GM23338 (cell line): Measurements from ENCODE around the gene SDC1. TPM values are rescaled to one million over a fixed set of nuclear protein-coding genes. Genes with fewer than 3 reads are reported as not detected.

Experiments used
- ATAC-seq: fragments of 200-7000 bp; cut with Tn5 transposase; 3 replicates; pipeline ENCODE4 v1.9.1; 2020
- DNase-seq: peaks from one replicate; pipeline ENCODE4 v3.0.0-alpha.2; 2015; ENCODE audit warnings: low spot score
- H2AFZ ChIP-seq: fragments of 200-600 bp; sonication (generic); 2 replicates; pipeline ENCODE4 v1.8.0; 2016; ENCODE audit warnings: antibody characterized with exemption, mild to moderate bottlenecking, moderate library complexity
- H3F3A ChIP-seq: fragments of 200-600 bp; sonication (generic); replicated peaks from 2 replicates; pipeline ENCODE4 v1.8.0; 2017; ENCODE audit warnings: antibody characterized with exemption, mixed run types, low read depth
- H3K27ac ChIP-seq: fragments of 200-600 bp; sonication (generic); 2 replicates; pipeline ENCODE4 v1.6.1; 2016; ENCODE audit warnings: low read depth
- H3K27me3 ChIP-seq: fragments of 200-600 bp; sonication (generic); 2 replicates; pipeline ENCODE4 v1.8.0; 2016; ENCODE audit warnings: mild to moderate bottlenecking, mixed run types, moderate library complexity; ENCODE audit not compliant: insufficient read depth
- H3K36me3 ChIP-seq: fragments of 200-600 bp; sonication (generic); 2 replicates; pipeline ENCODE4 v1.8.0; 2016; ENCODE audit warnings: mild to moderate bottlenecking; ENCODE audit not compliant: insufficient read depth
- H3K4me1 ChIP-seq: fragments of 200-600 bp; sonication (generic); 2 replicates; pipeline ENCODE4 v1.8.0; 2016; ENCODE audit warnings: mild to moderate bottlenecking, moderate library complexity; ENCODE audit not compliant: insufficient read depth
- H3K4me2 ChIP-seq: fragments of 200-600 bp; sonication (generic); 2 replicates; pipeline ENCODE4 v1.7.1; 2017; ENCODE audit warnings: mixed run types
- H3K4me3 ChIP-seq: fragments of 200-600 bp; sonication (generic); 2 replicates; pipeline ENCODE4 v1.6.1; 2016; ENCODE audit warnings: mixed run types
- H3K79me2 ChIP-seq: fragments of 200-600 bp; sonication (generic); replicated peaks from 2 replicates; pipeline ENCODE4 v1.8.0; 2017; ENCODE audit warnings: mild to moderate bottlenecking; ENCODE audit not compliant: insufficient read depth
- H3K9me2 ChIP-seq: fragments of 200-600 bp; sonication (generic); 2 replicates; pipeline ENCODE4 v1.8.0; 2017; ENCODE audit not compliant: insufficient read depth
- H4K20me1 ChIP-seq: fragments of 200-600 bp; sonication (generic); replicated peaks from 2 replicates; pipeline ENCODE4 v1.8.0; 2017; ENCODE audit warnings: mild to moderate bottlenecking; ENCODE audit not compliant: insufficient read depth
- H3K27ac Mint-ChIP-seq: 2 replicates; pipeline ENCODE4 v1.8.0; 2020; ENCODE audit warnings: inconsistent platforms, mild to moderate bottlenecking, moderate library complexity, mixed read lengths
- H3K27me3 Mint-ChIP-seq: 3 replicates; pipeline ENCODE4 v1.8.0; 2022; ENCODE audit warnings: low read depth, mild to moderate bottlenecking, moderate library complexity, mixed read lengths, inconsistent platforms; ENCODE audit not compliant: insufficient read depth, poor library complexity
- H3K36me3 Mint-ChIP-seq: 3 replicates; pipeline ENCODE4 v1.8.0; 2021; ENCODE audit warnings: low read depth, mild to moderate bottlenecking, inconsistent platforms, moderate library complexity, mixed read lengths
- H3K4me1 Mint-ChIP-seq: 3 replicates; pipeline ENCODE4 v1.8.0; 2020; ENCODE audit warnings: mild to moderate bottlenecking, inconsistent platforms, mixed read lengths
- H3K4me3 Mint-ChIP-seq: 3 replicates; pipeline ENCODE4 v1.8.0; 2021; ENCODE audit warnings: moderate library complexity, mild to moderate bottlenecking, inconsistent platforms, mixed read lengths
- H3K9me3 Mint-ChIP-seq: 3 replicates; pipeline ENCODE4 v1.8.0; 2020; ENCODE audit warnings: moderate library complexity, mild to moderate bottlenecking, inconsistent platforms, mixed read lengths
- CREB1 ChIP-seq: fragments of 250-450 bp; sonication (Bioruptor Pico); IDR thresholded peaks from 2 replicates; pipeline ENCODE4 v1.5.0; 2020; ENCODE audit warnings: low read depth, mild to moderate bottlenecking, moderate library complexity
- CTCF ChIP-seq, 2 experiments: fragments of 200-600 bp in 1 of 2; sonication (generic) in 1 of 2; conservative IDR thresholded peaks; 2 replicates each; pipeline versions ENCODE4 v1.5.1 to v1.6.1; 2016 to 2017; ENCODE audit warnings: antibody characterized with exemption in 2 of 2, low read depth in 2 of 2, mild to moderate bottlenecking in 2 of 2, moderate library complexity in 1 of 2
- ETS1 ChIP-seq: IDR thresholded peaks from 2 replicates; pipeline ENCODE4 v1.6.1; 2016; ENCODE audit warnings: antibody characterized with exemption
- EZH2 ChIP-seq: fragments of 200-600 bp; sonication (generic); IDR thresholded peaks from one replicate; pipeline ENCODE4 v1.8.0; 2017; ENCODE audit warnings: antibody characterized with exemption, mild to moderate bottlenecking, low read depth; ENCODE audit not compliant: unreplicated experiment
- EZH2phosphoT487 ChIP-seq: fragments of 200-600 bp; sonication (generic); IDR thresholded peaks from one replicate; pipeline ENCODE4 v1.8.1; 2018; ENCODE audit warnings: antibody characterized with exemption; ENCODE audit not compliant: unreplicated experiment
- JUNB ChIP-seq: IDR thresholded peaks from one replicate; pipeline ENCODE4 v1.6.1; 2016; ENCODE audit warnings: antibody characterized with exemption; ENCODE audit not compliant: unreplicated experiment
- NANOG ChIP-seq: IDR thresholded peaks from 2 replicates; pipeline ENCODE4 v1.6.1; 2016; ENCODE audit warnings: antibody characterized with exemption, borderline replicate concordance
- POLR2AphosphoS5 ChIP-seq: IDR thresholded peaks from 2 replicates; pipeline ENCODE4 v1.6.1; 2016; ENCODE audit warnings: antibody characterized with exemption, low read depth
- REST ChIP-seq: IDR thresholded peaks from one replicate; pipeline ENCODE4 v1.6.1; 2018; ENCODE audit warnings: antibody characterized with exemption; ENCODE audit not compliant: unreplicated experiment
- STAT1 ChIP-seq: IDR thresholded peaks from one replicate; pipeline ENCODE4 v1.6.1; 2016; ENCODE audit warnings: antibody characterized with exemption; ENCODE audit not compliant: unreplicated experiment
- ZNF114 ChIP-seq: fragments of 250-450 bp; sonication (Bioruptor Pico); IDR thresholded peaks from 2 replicates; pipeline ENCODE4 v1.5.0; 2020; ENCODE audit warnings: mild to moderate bottlenecking, moderate library complexity
- ZNF331 ChIP-seq: fragments of 250-450 bp; sonication (Bioruptor Pico); IDR thresholded peaks from 2 replicates; pipeline ENCODE4 v1.5.0; 2020; ENCODE audit warnings: low read depth, mild to moderate bottlenecking, moderate library complexity
- polyA plus RNA-seq: library from polyadenylated mRNA; unstranded; fragments of >200 nt; fragmentation: Nextera tagmentation; extraction: Ambion mirVana; gene quantifications from 2 replicates; pipeline ENCODE4 v1.2.1, GENCODE V29; 2016
- total RNA-seq: library from RNA; depleted of rRNA; stranded (reverse); fragments of >200 nt; shearing (Covaris generic); gene quantifications from 2 replicates; pipeline ENCODE4 v1.2.3, GENCODE V29; 2014

The SDC1 gene
- total and polyA plus RNA-seq, 2 experiments from 2014 or later: 16.6 to 43.0 TPM

GRCh38 chr2:20164061-20164733, 60.7 kb downstream of the SDC1 start (continued):
- TF ChIP-seq REST: no peak
- TF ChIP-seq NANOG: no peak
- TF ChIP-seq CTCF (conservative IDR thresholded peaks at IDR 0.05; ENCODE audit: low read depth in 2 of 2): no peak
- TF ChIP-seq STAT1: no peak

- Mint-ChIP-seq H3K36me3 (no peaks in the 10 kb centered on the region), H3K4me1 (no peaks in the 10 kb centered on the region), H3K9me3 (no peaks in the 10 kb centered on the region; the same call in 2 of the 3 replicates), H3K4me3 (no peak overlapping the region), H3K27ac (no peak overlapping the region), H3K27me3 (peaks cover 5% of the 10 kb centered on the region)
- ATAC-seq (no peak), DNase-seq (no peak)
- H3K9me2 ChIP-seq: no peaks in the 10 kb centered on the region
- no peaks in the 10 kb centered on the region; the same call in 1 of the 2 replicates for H3K4me1 ChIP-seq
- no peaks in the 10 kb centered on the region for H3K36me3 ChIP-seq
- no peak overlapping the region for H3K4me3 ChIP-seq
- H2AFZ ChIP-seq: no peak overlapping the region
- H3K4me2 ChIP-seq: no peak overlapping the region
- H3F3A ChIP-seq: no peaks in the 10 kb centered on the region
- H3K27me3 ChIP-seq: no peaks in the 10 kb centered on the region
- H3K79me2 ChIP-seq: no peaks in the 10 kb centered on the region
- no peak overlapping the region for H3K27ac ChIP-seq
- H4K20me1 ChIP-seq: no peaks in the 10 kb centered on the region
- TF ChIP-seq REST: no peak
- no peak for TF ChIP-seq ZNF114 (CRISPR knock-in tag)
- no peak for TF ChIP-seq CREB1 (CRISPR knock-in tag)
- TF ChIP-seq CTCF (conservative IDR thresholded peaks at IDR 0.05; ENCODE audit: low read depth in 2 of 2): no peak
- TF ChIP-seq POLR2AphosphoS5: no peak
- no peak for TF ChIP-seq STAT1
- no peak for TF ChIP-seq EZH2phosphoT487
- TF ChIP-seq JUNB: no peak
- no peak for TF ChIP-seq ETS1
- no peak for TF ChIP-seq NANOG
- TF ChIP-seq ZNF331 (CRISPR knock-in tag): no peak
- no peak for TF ChIP-seq EZH2
Observed at GRCh38 chr2:20159411-20160070, 65.4 kb downstream of the SDC1 start.
